ENCODE results near the gene SOBP.
"Not testable (repeated sequence)": the region's sequence is repeated elsewhere in the genome, so short reads cannot be mapped to it uniquely, and the experiment has no call there.

Gene SOBP

GRCh38 chr6:107470364-107470763 lies 19.6 kb upstream of the SOBP start:
- DNase-seq (ENCODE audit: low read depth), result no peak
- no peak overlapping the region for H3K4me3 ChIP-seq (ENCODE audit: low read length)
- no peak for TF ChIP-seq CTCF (IDR thresholded peaks at IDR 0.05; ENCODE audit: insufficient read depth, low read depth, low read length, missing control alignments)

- no peak for TF ChIP-seq CTCF (IDR thresholded peaks at IDR 0.05; ENCODE audit: insufficient read depth, low read depth, low read length, missing control alignments)
- no peak for DNase-seq (ENCODE audit: low read depth)
- no peak overlapping the region for H3K4me3 ChIP-seq (ENCODE audit: low read length)
Observed at GRCh38 chr6:107473660-107474059, 16.3 kb upstream of the SOBP start.

- not testable (repeated sequence) for H3K4me3 ChIP-seq (ENCODE audit: low read length); DNase-seq (ENCODE audit: low read depth)
Observed at GRCh38 chr6:107475360-107475759, 14.6 kb upstream of the SOBP start.

- not testable (repeated sequence) for H3K4me3 ChIP-seq (ENCODE audit: low read length); DNase-seq (ENCODE audit: low read depth)
Observed at GRCh38 chr6:107475826-107476225, 14.1 kb upstream of the SOBP start.

GRCh38 chr6:107479089-107479690 lies 10.7 kb upstream of the SOBP start:
- no peak overlapping the region for H3K4me3 ChIP-seq (ENCODE audit: low read length)
- DNase-seq (ENCODE audit: low read depth), result no peak
- TF ChIP-seq CTCF (IDR thresholded peaks at IDR 0.05; ENCODE audit: insufficient read depth, low read depth, low read length, missing control alignments), result no peak

GRCh38 chr6:107485157-107485556 lies 4.8 kb upstream of the SOBP start:
- DNase-seq (ENCODE audit: low read depth), result no peak
- TF ChIP-seq CTCF (IDR thresholded peaks at IDR 0.05; ENCODE audit: insufficient read depth, low read depth, low read length, missing control alignments), result no peak
- H3K4me3 ChIP-seq (ENCODE audit: low read length), result no peak overlapping the region

- no peak for DNase-seq (ENCODE audit: low read depth)
- TF ChIP-seq CTCF (IDR thresholded peaks at IDR 0.05; ENCODE audit: insufficient read depth, low read depth, low read length, missing control alignments), result no peak
- no peak overlapping the region for H3K4me3 ChIP-seq (ENCODE audit: low read length)
Observed at GRCh38 chr6:107488174-107488874, 1.6 kb upstream of the SOBP start.

Measured in epithelial cell of esophagus (primary cell).